H9 (cell line): ENCODE results near the gene GP1BA. TPM values are rescaled to one million over a fixed set of nuclear protein-coding genes. Genes with fewer than 3 reads are reported as not detected.

ENCODE experiments used
- DNase-seq: peaks from one replicate; pipeline ENCODE4 v3.0.0-alpha.2; 2017
- H2AFZ ChIP-seq: one replicate; pipeline ENCODE4 v1.6.1; 2013; ENCODE audit warnings: mild to moderate bottlenecking, low read length, control low read depth, moderate library complexity
- H2AK5ac ChIP-seq: 2 replicates; pipeline ENCODE4 v1.6.1; 2013; ENCODE audit warnings: low read length, control low read depth, mixed read lengths; ENCODE audit not compliant: insufficient read length
- H2BK120ac ChIP-seq: one replicate; pipeline ENCODE4 v1.6.1; 2013; ENCODE audit warnings: low read depth, mild to moderate bottlenecking, low read length, control low read depth, inconsistent platforms; ENCODE audit not compliant: poor library complexity, severe bottlenecking
- H2BK12ac ChIP-seq: 2 replicates; pipeline ENCODE4 v1.6.1; 2013; ENCODE audit warnings: low read length, control low read depth, mixed read lengths, low read depth; ENCODE audit not compliant: insufficient read length
- H2BK15ac ChIP-seq: 2 replicates; pipeline ENCODE4 v1.6.1; 2013; ENCODE audit warnings: low read depth, low read length, control low read depth
- H2BK20ac ChIP-seq: one replicate; pipeline ENCODE4 v1.6.1; 2013; ENCODE audit warnings: low read depth, mild to moderate bottlenecking, low read length, control low read depth, inconsistent platforms; ENCODE audit not compliant: poor library complexity, severe bottlenecking
- H2BK5ac ChIP-seq: 2 replicates; pipeline ENCODE4 v1.6.1; 2013; ENCODE audit warnings: low read length, control low read depth, mixed read lengths; ENCODE audit not compliant: insufficient read length
- H3K14ac ChIP-seq: 2 replicates; pipeline ENCODE4 v1.6.1; 2013; ENCODE audit warnings: low read length, control low read depth; ENCODE audit not compliant: insufficient read depth
- H3K18ac ChIP-seq: 2 replicates; pipeline ENCODE4 v1.6.1; 2013; ENCODE audit warnings: low read depth, mild to moderate bottlenecking, mixed read lengths, low read length, control low read depth; ENCODE audit not compliant: insufficient read length
- H3K23ac ChIP-seq: 2 replicates; pipeline ENCODE4 v1.6.1; 2013; ENCODE audit warnings: low read length, control low read depth, mixed read lengths, low read depth; ENCODE audit not compliant: insufficient read length
- H3K23me2 ChIP-seq: 2 replicates; pipeline ENCODE4 v1.6.1; 2013; ENCODE audit warnings: low read depth, mild to moderate bottlenecking, mixed read lengths, low read length, control low read depth; ENCODE audit not compliant: insufficient read length, poor library complexity, severe bottlenecking
- H3K27ac ChIP-seq: 2 replicates; pipeline ENCODE4 v1.5.1; 2013; ENCODE audit warnings: low read length, control low read depth, mixed read lengths, low read depth; ENCODE audit not compliant: insufficient read length
- H3K27me3 ChIP-seq: 2 replicates; pipeline ENCODE4 v1.6.1; 2013; ENCODE audit warnings: low read length, control low read depth, inconsistent platforms; ENCODE audit not compliant: insufficient read depth
- H3K4ac ChIP-seq: 2 replicates; pipeline ENCODE4 v1.6.1; 2013; ENCODE audit warnings: low read depth, mild to moderate bottlenecking, control low read depth, inconsistent platforms, low read length, moderate library complexity
- H3K4me1 ChIP-seq: 2 replicates; pipeline ENCODE4 v1.6.1; 2013; ENCODE audit warnings: low read length, control low read depth, inconsistent platforms; ENCODE audit not compliant: insufficient read depth
- H3K4me2 ChIP-seq: 2 replicates; pipeline ENCODE4 v1.6.1; 2013; ENCODE audit warnings: low read length, control low read depth, mixed read lengths; ENCODE audit not compliant: insufficient read length, insufficient read depth
- H3K56ac ChIP-seq: 2 replicates; pipeline ENCODE4 v1.6.1; 2013; ENCODE audit warnings: low read depth, mild to moderate bottlenecking, mixed read lengths, low read length, control low read depth; ENCODE audit not compliant: insufficient read length
- H3K79me1 ChIP-seq: 2 replicates; pipeline ENCODE4 v1.6.1; 2013; ENCODE audit warnings: low read depth, mild to moderate bottlenecking, moderate library complexity, low read length, control low read depth, inconsistent platforms; ENCODE audit not compliant: insufficient read depth, poor library complexity, severe bottlenecking
- H3K79me2 ChIP-seq: 2 replicates; pipeline ENCODE4 v1.6.1; 2013; ENCODE audit warnings: low read length, control low read depth, inconsistent platforms; ENCODE audit not compliant: insufficient read depth
- H3K9ac ChIP-seq: 2 replicates; pipeline ENCODE4 v1.6.1; 2013; ENCODE audit warnings: low read length, control low read depth, mixed read lengths; ENCODE audit not compliant: insufficient read length; ENCODE audit errors: extremely low read depth
- H3K9me3 ChIP-seq: one replicate; pipeline ENCODE4 v1.6.1; 2013; ENCODE audit warnings: low read depth, low read length, inconsistent platforms; ENCODE audit not compliant: control insufficient read depth
- H3T11ph ChIP-seq: one replicate; pipeline ENCODE4 v1.6.1; 2013; ENCODE audit warnings: mild to moderate bottlenecking, low read length, control low read depth, inconsistent platforms
- H4K20me1 ChIP-seq: one replicate; pipeline ENCODE4 v1.6.1; 2013; ENCODE audit not compliant: control insufficient read depth, insufficient read length, insufficient read depth
- H4K5ac ChIP-seq: 2 replicates; pipeline ENCODE4 v1.6.1; 2013; ENCODE audit warnings: low read depth, mild to moderate bottlenecking, mixed read lengths, low read length, control low read depth; ENCODE audit not compliant: insufficient read length
- H4K8ac ChIP-seq: replicated peaks from 2 replicates; pipeline ENCODE4 v1.6.1; 2013; ENCODE audit warnings: low read length, control low read depth, mixed read lengths, low read depth; ENCODE audit not compliant: insufficient read length
- H4K91ac ChIP-seq: 2 replicates; pipeline ENCODE4 v1.6.1; 2013; ENCODE audit warnings: low read depth, mild to moderate bottlenecking, moderate library complexity, mixed read lengths, low read length, control low read depth; ENCODE audit not compliant: insufficient read length
- H3K27ac Mint-ChIP-seq, 3 experiments: 2 replicates in 2 of 3; 3 replicates in 1 of 3; pipeline ENCODE4 v1.8.0; 2020 to 2021; ENCODE audit warnings: mixed read lengths in 3 of 3, mild to moderate bottlenecking in 1 of 3, moderate library complexity in 1 of 3
- H3K27me3 Mint-ChIP-seq: 2 replicates; pipeline ENCODE4 v1.8.0; 2021; ENCODE audit warnings: low read depth, mild to moderate bottlenecking, moderate library complexity, mixed read lengths
- H3K36me3 Mint-ChIP-seq, 3 experiments: 2 replicates in 2 of 3; 3 replicates in 1 of 3; pipeline ENCODE4 v1.8.0; 2020 to 2021; ENCODE audit warnings: low read depth in 3 of 3, mixed read lengths in 3 of 3; ENCODE audit not compliant: insufficient read depth in 1 of 3
- H3K4me1 Mint-ChIP-seq, 2 experiments: 2 replicates each; pipeline ENCODE4 v1.8.0; 2020; ENCODE audit warnings: mixed read lengths in 2 of 2
- H3K4me3 Mint-ChIP-seq, 2 experiments: 2 replicates in 1 of 2; 3 replicates in 1 of 2; pipeline ENCODE4 v1.8.0; 2020 to 2021; ENCODE audit warnings: mild to moderate bottlenecking in 2 of 2, mixed read lengths in 2 of 2, moderate library complexity in 1 of 2
- H3K9me3 Mint-ChIP-seq, 2 experiments: 2 replicates in 1 of 2; 3 replicates in 1 of 2; pipeline ENCODE4 v1.8.0; 2020; ENCODE audit warnings: mild to moderate bottlenecking in 2 of 2, mixed read lengths in 2 of 2, moderate library complexity in 1 of 2
- WGBS: extraction: QIAGEN DNeasy Blood & Tissue Kit; methylation state at CpG from one replicate; pipeline ENCODE4 v1.1.7; 2013; ENCODE audit warnings: missing lambda C conversion rate, low lambda C conversion rate, mixed read lengths; ENCODE audit not compliant: insufficient read length; ENCODE audit errors: extremely low coverage; 5-methylcytosine and 5-hydroxymethylcytosine counted together
- total RNA-seq: library from RNA; stranded (reverse); gene quantifications from 2 replicates; pipeline ENCODE4 v1.2.1, GENCODE V29; 2021
- TF ChIP-seq, protein P1 (sequence below): fragments of 200-600 bp; sonication (generic); conservative IDR thresholded peaks from 3 replicates; pipeline ENCODE4 v1.8.0; 2021; ENCODE audit warnings: antibody characterized with exemption, mild to moderate bottlenecking

Gene GP1BA
- total RNA-seq, 1 experiment from 2014 or later = not detected

DNA sequence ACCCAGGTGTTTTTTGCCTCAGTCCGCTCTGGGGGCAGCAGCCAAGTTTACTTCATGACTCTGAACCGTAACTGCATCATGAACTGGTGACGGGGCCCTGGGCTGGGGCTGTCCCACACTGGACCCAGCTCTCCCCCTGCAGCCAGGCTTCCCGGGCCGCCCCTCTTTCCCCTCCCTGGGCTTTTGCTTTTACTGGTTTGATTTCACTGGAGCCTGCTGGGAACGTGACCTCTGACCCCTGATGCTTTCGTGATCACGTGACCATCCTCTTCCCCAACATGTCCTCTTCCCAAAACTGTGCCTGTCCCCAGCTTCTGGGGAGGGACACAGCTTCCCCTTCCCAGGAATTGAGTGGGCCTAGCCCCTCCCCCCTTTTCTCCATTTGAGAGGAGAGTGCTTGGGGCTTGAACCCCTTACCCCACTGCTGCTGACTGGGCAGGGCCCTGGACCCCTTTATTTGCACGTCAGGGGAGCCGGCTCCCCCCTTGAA is 34.8 kb upstream of the GP1BA start:
- H3K27ac ChIP-seq = no peak overlapping the region
- no peaks in the 10 kb centered on the region for H3K79me1 ChIP-seq
- no peak overlapping the region for H2BK120ac ChIP-seq
- H2BK12ac ChIP-seq = no peak overlapping the region
- H3K23ac ChIP-seq = no peak overlapping the region
- H3K4ac ChIP-seq = no peak overlapping the region
- H3K4me1 Mint-ChIP-seq = peaks cover 4 to 24% of the 10 kb centered on the region in 2 experiments
- no peaks in the 10 kb centered on the region for H3K27me3 Mint-ChIP-seq
- no peak overlapping the region for H2BK5ac ChIP-seq
- no peaks in the 10 kb centered on the region for H4K20me1 ChIP-seq
- H4K5ac ChIP-seq = no peak overlapping the region
- H3K9me3 ChIP-seq = no peaks in the 10 kb centered on the region
- H3K4me2 ChIP-seq = no peak overlapping the region
- H2AFZ ChIP-seq = no peak overlapping the region
- no peaks in the 10 kb centered on the region for H3K27me3 ChIP-seq
- peaks cover 8 to 35% (median 32%) of the 10 kb centered on the region in 3 experiments; a peak in 6 of 7 replicates for H3K36me3 Mint-ChIP-seq
- WGBS = no CpG with 5 or more reads among the region's 10 CpGs
- no peak overlapping the region for H3K56ac ChIP-seq
- peak overlapping the region in 2 of 3 experiments; percentile 62 to 76; a peak in 1 of 7 replicates for H3K27ac Mint-ChIP-seq
- no peaks in the 10 kb centered on the region for H3K9me3 Mint-ChIP-seq
- peak; percentile 32 for DNase-seq
- no peak overlapping the region for H4K8ac ChIP-seq
- no peaks in the 10 kb centered on the region for H3K79me2 ChIP-seq
- H3K23me2 ChIP-seq = peaks cover 12% of the 10 kb centered on the region
- no peaks in the 10 kb centered on the region for H3K4me1 ChIP-seq
- no peak overlapping the region for H3K9ac ChIP-seq
- H3K14ac ChIP-seq = no peak overlapping the region; the same call in 1 of the 2 replicates
- no peak overlapping the region for H2BK20ac ChIP-seq
- TF ChIP-seq, protein P1, sequence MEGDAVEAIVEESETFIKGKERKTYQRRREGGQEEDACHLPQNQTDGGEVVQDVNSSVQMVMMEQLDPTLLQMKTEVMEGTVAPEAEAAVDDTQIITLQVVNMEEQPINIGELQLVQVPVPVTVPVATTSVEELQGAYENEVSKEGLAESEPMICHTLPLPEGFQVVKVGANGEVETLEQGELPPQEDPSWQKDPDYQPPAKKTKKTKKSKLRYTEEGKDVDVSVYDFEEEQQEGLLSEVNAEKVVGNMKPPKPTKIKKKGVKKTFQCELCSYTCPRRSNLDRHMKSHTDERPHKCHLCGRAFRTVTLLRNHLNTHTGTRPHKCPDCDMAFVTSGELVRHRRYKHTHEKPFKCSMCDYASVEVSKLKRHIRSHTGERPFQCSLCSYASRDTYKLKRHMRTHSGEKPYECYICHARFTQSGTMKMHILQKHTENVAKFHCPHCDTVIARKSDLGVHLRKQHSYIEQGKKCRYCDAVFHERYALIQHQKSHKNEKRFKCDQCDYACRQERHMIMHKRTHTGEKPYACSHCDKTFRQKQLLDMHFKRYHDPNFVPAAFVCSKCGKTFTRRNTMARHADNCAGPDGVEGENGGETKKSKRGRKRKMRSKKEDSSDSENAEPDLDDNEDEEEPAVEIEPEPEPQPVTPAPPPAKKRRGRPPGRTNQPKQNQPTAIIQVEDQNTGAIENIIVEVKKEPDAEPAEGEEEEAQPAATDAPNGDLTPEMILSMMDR = no peak
- no peak overlapping the region for H2AK5ac ChIP-seq
- H3K4me3 Mint-ChIP-seq = no peak overlapping the region
- H2BK15ac ChIP-seq = no peak overlapping the region
- H3K18ac ChIP-seq = no peak overlapping the region
- no peak overlapping the region for H3T11ph ChIP-seq
- H4K91ac ChIP-seq = no peak overlapping the region
